HG03460 (cell line): Measurements from ENCODE around the gene LURAP1L.
"Not testable (repeated sequence)": the region's sequence is repeated elsewhere in the genome, so short reads cannot be mapped to it uniquely, and the experiment has no call there.

Source experiments
- ATAC-seq: cut with Tn5 transposase; IDR thresholded peaks from one replicate; pipeline ENCODE4 v1.9.1; 2021; ENCODE audit not compliant: unreplicated experiment

LURAP1L gene

GRCh38 chr9:12855066-12855465 is 80.2 kb downstream of the LURAP1L start:
- ATAC-seq, result no peak

GRCh38 chr9:12856603-12857002 is 81.8 kb downstream of the LURAP1L start:
- ATAC-seq, result no peak

- no peak for ATAC-seq
Observed at GRCh38 chr9:12859704-12860251, 85.0 kb downstream of the LURAP1L start.

GRCh38 chr9:12860998-12861397 is 86.2 kb downstream of the LURAP1L start:
- no peak for ATAC-seq

- ATAC-seq, result no peak
Observed at GRCh38 chr9:12862611-12863410, 88.0 kb downstream of the LURAP1L start.

DNA sequence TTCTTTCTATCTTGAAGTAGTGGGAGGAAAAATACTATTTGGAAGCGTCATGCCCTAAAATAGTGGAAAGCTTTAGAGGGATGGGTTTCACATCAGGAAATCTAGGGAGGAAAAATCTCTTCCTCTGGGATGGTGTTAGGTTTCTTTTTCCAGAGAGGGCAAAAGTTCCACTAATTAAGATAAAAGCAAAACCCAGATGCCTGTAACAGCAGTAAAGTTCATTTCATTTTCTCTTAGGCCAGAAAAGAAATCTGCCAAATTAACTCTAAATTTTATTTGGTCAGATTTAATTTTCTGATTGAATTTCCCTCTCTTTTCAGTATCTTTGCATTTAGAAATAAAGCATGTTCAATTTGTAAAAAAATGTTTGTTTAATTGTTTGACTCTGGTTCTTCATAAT is 88.8 kb downstream of the LURAP1L start:
- ATAC-seq, result no peak

- not testable (repeated sequence) for ATAC-seq
Observed at GRCh38 chr9:12865380-12865779, 90.6 kb downstream of the LURAP1L start.
